Activated CD8-positive, alpha-beta memory T cell treated with anti-CD3 and anti-CD28 coated beads, Interleukin-2, amount 50 U/mL, for 1 hour (primary cell): ENCODE results near the gene COL23A1.
"Not testable (repeated sequence)": the region's sequence is repeated elsewhere in the genome, so short reads cannot be mapped to it uniquely, and the experiment has no call there.

Experiments
- DNase-seq: peaks from one replicate; pipeline ENCODE4 v3.0.0-alpha.2; 2020; ENCODE audit errors: extremely low read depth

The COL23A1 gene

DNA sequence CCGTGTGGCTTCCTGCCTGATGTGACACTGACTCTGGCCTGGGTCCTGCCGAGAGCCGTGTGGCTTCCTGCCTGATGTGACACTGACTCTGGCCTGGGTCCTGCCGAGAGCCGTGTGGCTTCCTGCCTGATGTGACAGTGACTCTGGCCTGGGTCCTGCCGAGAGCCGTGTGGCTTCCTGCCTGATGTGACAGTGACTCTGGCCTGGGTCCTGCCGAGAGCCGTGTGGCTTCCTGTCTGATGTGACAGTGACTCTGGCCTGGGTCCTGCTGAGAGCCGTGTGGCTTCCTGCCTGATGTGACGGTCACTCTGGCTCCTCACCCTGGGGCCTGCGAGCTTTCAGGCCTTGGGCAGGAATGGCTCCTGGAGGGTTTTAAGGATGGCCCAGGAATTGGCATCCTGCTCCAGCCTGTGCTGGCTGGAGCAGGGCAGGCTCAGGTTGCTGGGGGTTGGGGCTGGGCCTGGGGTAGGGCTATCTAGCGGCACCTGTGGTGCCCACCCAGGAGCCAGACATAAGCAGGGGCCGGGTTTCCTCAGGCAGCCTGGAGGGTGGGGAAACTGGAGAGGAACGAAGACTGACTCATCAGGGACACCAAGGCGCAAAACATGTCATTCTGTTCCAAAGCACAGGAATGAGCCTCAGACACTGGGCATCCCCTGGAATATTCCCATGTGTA is 350.4 kb downstream of the COL23A1 start:
- not testable (repeated sequence) for DNase-seq

DNA sequence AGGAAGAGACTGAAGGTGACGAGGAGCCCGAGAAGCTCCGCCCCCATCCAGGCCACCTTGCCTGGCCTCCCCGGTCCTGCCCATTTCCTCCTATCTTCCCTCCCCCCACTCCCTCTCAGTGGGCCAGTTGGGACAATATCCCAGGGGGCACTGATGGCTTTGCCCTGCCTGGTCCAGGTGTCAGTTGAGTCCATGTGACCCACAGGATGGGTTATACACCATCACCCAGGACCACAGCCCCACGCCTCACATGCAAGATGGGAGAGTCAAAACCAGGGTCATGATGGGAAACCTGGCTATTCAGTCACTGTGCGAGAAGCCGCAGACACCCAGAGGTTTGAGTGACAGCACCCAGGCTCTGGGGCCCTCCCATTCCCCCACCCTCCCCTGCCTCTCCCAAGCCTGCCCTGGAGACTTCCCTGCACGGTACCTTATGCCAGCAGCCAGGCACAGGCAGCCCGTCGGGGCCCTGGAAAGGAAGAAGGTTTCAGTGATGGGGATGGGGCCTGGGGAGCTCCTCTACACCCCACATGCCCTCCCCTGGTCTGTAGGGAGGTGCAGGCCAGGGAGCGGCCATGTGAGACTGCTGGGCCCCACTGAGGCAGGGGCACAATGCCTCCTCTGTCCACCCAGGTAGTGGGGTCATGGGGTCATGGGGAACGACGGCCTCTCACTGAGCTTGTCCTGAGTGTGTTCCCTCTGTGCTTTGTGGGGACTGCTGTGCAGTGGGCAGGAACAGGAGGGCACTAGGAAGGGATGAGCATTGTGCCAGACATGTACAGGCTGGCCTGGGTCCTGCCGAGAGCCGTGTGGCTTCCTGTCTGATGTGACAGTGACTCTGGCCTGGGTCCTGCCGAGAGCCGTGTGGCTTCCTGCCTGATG is 351.2 kb downstream of the COL23A1 start:
- no peak for DNase-seq

DNA sequence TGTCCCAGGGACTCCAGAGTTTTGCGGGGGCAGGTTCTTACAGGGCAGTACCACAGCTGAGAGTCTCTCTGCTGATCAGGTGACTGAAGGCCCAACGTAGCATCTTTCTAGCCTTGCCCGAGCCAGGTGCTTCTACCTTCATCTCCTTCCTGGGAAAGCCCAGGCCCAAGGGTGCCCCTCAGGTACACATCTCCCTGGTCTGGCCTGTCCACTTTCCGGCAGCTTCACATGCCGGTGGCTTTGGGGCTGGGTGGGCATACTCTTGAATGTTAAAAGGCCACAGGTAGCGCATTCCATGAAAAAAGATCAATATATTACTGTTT is 351.9 kb downstream of the COL23A1 start:
- DNase-seq: no peak

DNA sequence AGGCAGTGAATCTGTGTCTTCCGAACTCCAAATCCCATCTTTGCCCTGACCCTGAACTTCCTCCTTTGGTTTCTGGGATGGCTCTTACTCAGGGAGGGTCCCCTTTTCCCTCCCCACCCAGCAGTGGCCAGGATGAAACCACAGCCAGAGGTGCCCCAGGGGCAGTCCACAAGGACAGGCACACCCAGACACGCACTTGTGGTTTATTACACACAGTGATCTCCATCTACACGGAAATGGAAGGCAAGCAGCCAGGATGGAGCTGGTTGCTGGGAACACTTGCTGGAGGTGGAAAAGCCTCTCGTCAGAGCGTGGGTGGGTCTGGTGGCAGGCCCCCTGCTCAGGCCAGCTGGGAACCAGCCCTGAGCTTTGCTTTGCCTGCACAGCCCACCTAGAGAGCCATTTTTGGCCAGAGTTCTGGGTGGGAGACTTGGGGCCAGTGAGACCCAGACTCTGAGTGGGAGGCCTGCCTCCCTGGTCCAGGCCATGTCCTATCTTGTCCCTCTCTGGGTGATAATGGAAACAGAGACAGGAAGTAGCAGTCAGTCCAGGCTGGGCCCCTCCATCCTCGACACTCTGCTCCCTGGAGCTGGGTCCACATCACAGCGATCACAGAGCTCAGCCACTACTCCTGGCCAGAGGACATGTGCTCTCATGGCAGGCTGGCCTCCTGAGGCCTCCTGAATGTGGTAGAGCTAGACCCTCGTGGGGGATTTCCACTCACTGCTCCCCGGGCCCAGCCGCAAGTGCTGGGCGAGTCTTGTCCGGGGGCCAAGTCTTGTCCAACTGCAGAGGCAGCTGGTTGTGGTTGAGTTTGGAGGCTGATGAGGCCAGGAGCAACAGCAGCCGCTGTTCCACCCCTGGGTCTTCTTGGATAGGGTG is 352.5 kb downstream of the COL23A1 start:
- DNase-seq: no peak

DNA sequence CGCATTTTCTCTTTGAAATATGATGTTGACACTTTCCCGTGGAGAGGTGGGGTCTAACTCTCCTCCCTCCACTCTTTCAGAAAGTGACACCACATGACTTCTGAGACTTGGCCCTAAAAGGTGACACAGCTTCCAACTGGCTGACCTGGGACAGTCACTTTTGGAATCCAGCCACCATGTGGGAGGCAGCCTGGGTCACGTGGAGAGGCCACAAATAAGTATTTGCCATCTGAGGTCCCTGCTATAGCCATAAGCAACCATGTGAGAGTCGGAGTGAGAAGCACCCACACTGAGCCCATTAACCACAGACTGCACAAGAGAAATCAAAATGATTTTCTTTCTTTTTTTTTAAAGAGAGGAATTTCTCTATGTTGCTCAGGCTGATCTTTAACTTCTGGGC is 353.5 kb downstream of the COL23A1 start:
- DNase-seq: no peak

DNA sequence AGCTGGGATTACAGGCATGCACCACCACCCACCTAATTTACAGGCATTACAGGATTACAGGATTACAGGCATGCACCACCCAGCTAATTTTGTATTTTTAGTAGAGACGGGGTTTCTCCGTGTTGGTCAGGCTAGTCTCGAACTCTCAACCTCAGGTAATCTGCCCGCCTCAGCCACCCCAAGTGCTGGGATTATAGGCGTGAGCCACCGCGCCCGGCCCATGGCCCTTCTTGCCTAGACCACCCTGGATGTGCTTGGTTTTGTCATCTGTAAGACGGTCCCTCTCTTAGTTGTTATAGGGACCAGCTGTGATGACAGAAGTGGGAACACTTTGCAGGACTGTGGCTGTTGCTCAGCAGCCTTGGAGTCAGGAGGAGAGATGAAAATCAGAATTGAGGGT is 354.1 kb downstream of the COL23A1 start:
- DNase-seq: no peak

DNA sequence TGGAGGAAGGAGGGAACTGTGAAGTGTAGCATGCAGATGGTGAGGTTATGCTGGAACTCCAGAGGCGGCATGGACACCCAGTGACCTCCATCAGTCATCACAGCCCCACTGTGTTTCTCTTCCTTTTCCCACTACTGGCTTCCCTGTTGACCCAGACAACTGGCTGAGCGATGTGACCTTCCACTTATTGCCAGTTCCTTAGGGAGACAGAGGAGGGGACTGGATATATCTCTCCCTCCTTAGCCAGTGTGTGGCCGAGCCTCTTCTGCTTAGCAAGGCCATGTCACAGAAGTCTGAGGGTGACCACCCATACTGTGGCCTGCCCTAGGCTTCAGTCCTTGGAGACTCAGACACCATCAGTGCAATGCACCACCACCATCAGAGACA is 354.6 kb downstream of the COL23A1 start:
- no peak for DNase-seq

DNA sequence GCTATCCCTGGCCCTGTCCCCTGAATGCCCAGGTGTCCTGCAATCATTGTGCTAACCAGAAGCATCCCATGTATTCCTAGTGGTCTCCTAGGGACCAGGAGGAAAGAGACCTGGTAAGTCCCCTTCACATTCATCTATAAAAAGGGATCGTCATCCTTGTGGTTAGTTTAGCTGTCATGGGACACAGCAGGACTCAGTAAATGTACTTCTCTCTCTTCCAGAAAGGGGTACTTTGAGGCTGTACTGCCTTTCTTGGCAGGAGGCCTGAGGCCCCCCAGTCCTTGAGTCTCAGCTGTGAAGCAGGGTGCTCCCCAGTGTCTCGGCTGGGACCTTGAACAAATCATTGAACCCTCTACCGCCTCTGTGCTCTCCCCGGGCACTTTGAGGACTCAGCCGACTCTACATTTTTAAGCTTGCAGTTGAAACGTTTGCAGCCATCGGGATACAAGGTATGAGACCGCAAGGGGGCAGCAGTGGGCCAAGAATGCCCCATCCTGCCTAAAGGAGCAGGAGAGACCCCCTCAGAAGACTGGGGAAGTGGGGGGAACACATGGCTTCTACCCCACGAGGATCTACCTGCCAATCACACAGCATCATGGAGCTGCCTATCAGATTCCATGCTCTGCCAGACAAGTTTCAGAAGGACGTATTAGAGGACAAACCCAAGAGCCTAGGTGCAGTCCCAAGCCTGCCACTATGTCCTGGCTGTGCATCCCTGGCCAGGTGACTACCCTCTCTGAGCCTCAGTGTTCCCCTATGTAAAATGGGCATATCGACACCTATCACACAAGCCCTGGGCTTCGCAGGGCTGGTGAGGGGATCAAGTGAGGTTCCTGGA is 355.2 kb downstream of the COL23A1 start:
- peak; percentile 54 for DNase-seq

DNA sequence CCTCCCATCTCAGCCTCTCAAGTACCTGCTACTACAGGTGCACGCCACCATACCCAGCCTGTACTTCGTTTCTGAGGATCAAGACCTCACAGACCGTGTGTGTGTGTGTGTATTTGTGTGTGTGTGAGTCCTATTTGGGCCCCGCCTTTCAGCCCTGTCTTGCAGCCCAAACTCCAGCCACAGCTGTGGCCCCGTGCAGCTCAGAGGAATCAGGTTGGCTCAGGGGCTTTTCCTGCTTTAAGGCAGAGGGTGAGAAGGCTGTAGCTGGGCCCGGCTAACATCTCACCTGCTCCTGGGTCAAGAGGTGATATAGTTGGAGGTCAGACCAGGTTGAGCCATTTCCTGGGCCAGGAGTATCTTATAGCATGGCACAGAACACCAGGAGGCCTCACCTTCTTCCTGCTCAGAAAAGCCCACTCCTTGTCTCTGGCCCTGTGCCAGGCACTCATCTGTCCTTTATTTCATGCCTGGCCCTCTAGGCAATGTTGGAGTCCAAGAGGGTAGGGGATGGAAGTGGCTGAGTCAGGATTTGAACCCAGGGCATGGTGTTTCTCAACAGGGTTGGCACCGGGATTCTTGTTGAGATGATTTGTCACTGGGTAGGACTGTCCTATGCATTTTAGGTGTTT is 356.0 kb downstream of the COL23A1 start:
- no peak for DNase-seq

DNA sequence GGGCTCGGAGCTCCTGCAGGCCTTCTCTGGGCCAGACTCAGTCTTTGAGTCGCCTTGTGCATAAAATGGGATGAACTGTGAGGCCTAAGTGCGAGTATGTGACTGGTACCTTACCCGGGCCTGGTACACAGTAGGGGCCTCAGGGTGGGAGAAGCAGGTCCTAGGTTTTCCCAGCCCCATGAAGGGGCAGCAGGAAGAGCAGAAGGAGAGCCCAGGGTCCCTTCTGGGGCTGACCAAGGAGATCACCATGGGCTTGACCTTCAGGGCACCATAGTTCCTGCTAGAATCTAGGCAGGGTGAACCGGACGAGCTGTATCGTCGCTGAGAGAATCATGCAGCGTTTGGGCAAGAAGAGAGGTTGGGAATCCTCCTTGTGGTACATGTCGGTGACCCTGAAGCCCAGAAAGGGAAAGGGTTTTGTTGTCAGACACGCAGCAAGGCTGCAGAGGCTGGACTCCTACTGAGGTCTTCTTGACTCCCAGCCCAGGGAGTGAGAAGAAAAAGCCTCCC is 357.2 kb downstream of the COL23A1 start:
- no peak for DNase-seq

DNA sequence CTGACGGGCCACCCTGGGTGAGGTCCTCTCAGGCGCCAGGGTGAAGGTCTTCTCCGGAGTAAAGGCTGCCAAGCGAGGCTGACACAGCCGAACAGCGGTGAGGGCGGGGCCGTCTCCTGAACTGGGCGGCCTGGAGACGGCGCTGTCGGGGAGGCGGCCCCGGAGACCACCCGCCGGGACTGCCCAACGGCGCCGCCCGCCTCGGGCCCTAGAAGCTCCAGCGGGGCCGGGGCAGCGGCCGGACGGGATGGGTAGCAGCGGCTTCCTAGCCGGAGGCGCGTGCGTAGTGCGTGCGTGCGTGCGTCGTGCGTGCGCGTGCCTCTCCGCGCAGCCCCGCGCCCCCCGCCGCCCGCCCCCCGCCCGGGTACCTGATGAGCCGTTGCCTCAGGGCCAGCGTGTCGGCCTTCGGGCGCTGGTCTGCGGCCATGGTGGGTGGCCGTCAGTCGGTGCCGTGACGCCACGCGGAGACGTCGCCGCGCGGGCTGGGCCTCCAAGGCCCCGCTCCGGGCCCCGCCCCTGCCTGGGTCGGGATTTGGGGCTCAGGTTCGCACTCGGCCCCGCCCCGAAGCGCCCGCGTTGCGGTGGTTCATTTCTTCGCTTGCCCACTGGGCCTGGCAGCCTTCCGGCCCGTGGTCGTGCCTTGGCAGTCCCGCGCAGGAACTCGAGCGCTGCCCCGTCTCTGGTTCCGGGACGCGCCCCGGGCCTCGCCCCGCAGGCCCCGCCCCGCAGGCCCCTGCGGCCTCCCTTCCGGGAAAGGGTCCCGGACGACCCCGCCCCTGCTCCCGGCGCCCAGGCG is 357.9 kb downstream of the COL23A1 start, which contains the start of gene PHYKPL:
Gene PHYKPL (minus strand): TSS at position 679 of the 796 bp plus-strand sequence. CDS start 252 bp downstream, at position 427.
- DNase-seq: peak; percentile 25

DNA sequence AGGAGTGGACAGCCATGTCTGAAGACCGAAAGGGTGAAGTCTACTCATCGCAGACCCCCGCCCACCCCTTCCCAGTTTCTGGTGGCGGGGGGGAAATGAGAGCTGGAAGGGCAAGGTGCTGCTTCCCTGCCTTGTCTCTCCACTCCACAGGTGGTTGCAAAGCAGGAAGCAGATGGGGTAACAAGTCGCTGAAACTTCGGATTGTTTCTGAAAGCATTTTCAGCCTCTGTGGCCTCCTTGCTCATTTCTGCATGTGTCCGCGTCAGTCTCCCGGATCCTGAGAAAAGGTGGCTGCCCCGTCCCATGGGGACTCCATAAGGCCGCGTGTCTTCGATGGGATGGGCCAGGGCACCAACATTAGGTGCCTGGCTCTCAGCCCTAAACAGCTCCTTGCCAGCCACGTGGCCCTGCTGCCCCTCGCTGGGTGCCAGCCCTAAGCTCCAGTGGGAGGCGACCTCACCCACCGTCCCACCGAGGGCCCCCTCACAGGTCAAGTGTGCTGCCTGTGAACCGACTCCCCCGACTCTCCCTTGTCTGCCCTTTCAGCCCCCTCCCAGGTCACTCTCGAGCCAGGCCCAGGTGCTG is 358.6 kb downstream of the COL23A1 start:
- no peak for DNase-seq

DNA sequence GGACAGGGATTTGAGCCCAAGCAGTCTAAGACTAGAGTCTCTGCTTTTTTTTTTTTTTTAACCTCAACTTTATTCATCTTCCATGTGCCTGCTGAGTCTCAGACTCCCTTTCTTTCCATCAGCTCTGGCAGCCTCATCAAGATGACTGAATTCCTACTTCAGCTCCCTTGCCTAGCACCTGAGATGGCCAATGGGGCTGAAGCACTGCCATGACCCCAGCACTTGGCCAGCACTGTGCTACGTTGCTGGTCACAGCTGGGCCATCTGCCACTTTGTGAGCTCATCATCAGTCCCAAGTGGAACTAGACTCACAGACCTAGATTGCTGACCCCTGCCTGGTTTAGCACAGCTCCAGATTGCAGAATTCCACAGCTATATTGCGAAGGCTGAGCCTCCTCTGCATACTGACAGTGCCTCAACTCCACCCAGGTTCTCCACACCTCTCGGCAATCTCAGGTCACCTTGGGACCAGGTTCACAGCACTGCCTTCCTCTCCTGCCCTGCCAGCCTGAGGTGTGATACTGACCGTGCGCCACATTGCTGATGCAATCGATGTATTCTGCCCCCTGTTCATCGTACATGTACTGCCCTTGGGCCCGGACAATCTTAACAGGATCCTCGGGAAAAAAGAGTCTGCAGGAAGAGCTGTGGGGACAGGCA is 359.2 kb downstream of the COL23A1 start:
- no peak for DNase-seq

DNA sequence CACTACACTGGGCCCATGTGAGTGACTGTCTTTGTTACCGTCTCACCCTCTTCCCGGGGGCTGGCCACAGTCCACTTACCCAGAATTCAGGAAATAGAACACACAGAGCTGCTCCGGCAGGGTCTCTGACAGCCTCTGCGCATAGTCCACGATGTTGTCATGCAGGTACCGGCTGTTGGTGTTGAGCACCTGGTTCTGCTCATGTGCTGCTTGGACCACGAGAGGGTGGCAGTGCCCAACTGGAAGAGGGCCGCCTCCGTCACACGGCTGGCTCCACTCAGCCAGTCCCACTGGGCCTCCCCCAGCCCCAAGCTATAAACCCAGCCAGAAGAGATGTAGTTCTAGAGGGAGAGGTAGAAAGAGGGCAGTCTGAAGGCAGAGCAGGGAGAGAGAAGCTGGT is 360.3 kb downstream of the COL23A1 start:
- no peak for DNase-seq

DNA sequence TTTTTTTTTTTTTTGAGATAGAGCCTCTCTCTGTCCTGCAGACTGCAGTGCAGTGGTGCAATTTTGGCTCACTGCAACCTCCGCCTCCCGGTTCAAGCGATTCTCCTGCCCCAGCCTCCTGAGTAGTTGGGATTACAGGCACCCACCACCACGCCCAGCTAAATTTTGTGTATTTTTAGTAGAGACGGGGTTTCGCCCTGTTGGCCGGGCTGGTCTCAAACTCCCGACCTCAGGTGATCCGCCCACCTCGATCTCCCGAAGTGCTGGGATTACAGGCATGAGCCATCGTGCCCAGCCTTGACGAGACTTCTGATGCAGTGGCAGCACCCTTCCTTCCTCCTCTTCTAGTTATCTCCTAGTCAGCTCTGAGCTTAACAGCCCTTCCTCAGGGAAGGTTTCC is 361.1 kb downstream of the COL23A1 start:
- DNase-seq: not testable (repeated sequence)

DNA sequence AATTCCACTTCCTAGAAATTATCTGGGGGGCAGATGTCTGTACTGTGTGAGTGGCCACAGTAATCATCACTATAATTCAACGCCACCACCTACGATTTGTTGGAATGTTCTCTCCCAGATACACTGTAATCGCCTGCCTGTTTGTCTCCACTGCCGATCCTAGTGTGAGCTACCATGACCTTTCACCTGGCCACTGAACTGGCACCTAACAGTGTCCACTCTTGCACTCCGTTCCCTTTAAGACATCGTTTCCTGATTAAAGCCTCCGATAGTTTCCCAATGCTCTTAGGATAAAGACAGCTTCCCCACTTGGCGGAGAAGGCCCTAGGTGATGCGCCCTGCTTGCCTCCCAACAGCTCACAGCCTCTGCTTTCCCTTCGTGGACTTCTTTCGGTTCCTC is 361.6 kb downstream of the COL23A1 start:
- DNase-seq: no peak

DNA sequence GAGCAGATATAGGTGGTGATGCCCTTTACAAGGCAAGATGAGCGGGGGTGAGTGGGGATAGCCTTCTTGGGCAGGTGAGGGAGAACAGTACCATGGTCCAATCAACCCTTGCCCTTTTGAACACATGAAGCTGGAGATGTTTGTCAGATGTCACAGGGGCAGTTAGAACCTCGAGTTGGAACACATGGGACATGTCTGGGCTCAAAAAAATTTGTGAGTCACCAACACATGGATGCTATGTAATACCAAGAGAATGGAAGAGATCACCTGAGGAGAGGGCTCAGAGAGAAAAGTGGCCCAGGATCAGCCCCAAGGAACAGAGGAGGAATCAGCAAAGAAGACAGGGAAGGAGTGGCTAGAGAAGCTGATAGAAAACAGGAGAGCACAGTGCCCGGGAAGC is 362.3 kb downstream of the COL23A1 start:
- DNase-seq: no peak

DNA sequence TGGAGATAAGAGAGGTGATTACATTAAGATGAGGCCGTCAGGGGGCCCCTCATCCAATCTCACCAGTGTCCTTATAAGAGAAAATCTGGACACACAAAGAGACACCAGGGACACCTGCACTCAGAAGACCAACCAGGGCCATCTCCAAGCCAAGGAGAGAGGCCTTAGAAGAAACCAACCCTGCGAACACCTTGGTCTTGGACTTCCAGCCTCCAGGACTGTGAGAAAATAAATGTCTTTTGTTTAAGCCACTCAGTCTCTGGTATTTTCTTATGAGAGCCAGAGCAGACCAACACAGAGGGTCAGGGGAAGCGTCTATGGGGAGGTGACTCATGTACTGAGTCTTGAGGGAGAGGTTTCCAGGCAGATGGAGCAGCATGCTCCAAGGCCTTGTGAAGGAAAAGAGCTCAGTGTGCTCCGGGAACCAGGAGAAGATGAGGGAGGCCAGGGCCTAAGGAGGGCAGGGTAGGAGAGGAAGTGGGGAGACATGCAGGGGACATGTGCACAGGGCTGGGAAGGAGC is 363.0 kb downstream of the COL23A1 start:
- no peak for DNase-seq

DNA sequence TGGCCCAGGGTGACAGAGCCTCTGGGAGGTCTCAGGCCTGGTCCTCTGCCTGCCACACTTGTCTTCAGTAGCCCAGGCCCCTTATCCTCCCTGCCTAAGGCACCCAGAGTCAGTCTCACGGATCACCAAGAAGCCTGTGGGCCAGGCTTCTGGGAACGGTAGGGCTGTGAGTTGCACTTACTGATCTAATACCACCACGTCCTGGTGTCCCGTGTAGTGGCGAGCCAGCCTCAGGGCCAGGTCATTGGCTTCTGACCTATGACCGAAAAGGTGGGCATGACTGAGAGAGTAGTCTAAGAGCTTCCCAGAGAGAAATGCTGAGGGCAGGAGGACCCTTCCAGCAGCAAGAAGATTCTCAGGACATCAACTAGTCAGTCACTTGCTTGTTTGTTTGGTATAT is 365.0 kb downstream of the COL23A1 start:
- no peak for DNase-seq
